ENCODE results near the gene KCNV2.

DNA sequence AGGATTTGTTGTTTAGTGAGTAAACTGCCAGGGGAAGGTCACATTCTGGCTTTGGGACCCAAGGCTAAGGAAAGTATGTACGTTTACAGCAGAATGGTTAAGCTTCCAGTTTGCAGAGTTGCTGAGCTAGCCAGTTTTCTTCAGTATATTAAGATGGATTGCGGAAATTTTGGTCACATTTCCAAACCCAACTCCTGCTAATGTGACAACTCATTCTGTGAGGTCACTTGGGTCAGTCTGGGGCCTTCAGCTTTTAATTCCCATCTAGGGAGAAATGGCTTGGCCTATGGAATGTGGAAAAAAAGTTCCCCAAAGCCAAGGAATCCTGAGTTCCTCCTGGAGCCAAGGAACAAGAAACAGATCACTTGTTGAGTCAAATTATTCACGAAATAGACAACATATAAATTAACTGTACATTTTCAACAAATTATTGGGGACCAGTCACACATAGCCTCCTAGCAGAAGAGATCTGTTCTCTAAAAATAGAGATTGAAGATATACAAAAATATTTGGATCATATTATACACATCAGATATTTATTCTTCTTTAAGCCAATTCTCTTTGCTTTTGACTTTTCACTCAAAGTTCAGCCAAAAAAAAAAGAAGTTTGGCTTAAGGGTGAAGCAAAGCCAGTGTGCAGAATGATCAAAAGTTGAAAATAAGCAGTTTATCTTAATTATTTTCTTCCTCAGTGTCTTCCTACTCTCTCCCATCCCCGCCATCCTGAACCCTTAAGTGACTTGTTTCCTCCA lies 8.8 kb downstream of the KCNV2 start:
- TF ChIP-seq POLR2AphosphoS5 (IDR thresholded peaks at IDR 0.05; ENCODE audit: borderline replicate concordance, low read depth, low read length), result no peak
- no peak for TF ChIP-seq EZH2 (IDR thresholded peaks at IDR 0.05)
- TF ChIP-seq FOXP2 (optimal IDR thresholded peaks at IDR 0.05; ENCODE audit: control extremely low read depth, extremely low read length, insufficient read depth), result no peak

Measured in SK-N-MC (cell line).